ENCODE measurements around the gene DPP10. TPM values are rescaled to one million over a fixed set of nuclear protein-coding genes. Genes with fewer than 3 reads are reported as not detected.

DPP10 gene
- total and polyA plus RNA-seq, 2 of the 13 experiments (the other 11 are each of a cell fraction or from before 2014, with no cell fraction given), result 0.95 to 1.7 TPM

DNA sequence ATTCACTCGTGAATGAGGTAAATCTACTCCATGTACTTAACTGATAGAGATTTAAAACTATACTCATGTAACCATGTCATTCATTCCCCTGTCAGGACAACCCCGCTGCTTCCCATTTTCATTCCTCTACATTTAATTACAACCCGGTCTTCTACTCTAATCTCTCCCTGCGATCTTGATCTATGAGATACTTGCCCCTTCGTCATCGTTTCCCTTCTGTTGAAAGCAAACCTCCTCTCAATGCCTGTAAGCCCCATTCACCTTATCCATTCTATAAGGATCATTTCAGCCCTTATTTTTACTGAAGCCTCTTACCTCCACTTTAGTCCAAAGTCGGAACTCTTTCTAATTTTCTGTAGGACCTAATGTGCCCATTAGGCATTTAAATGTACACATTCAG is 492.6 kb downstream of the DPP10 start:
- in situ Hi-C loops (cut with HindIII; ENCODE audit: extremely low pct_ligation_motif_present, low pct_unique_long_range_greater_than_20kb) (no loop called here), intact Hi-C loops (cut with micrococcal nuclease; ENCODE audit: unreplicated experiment) (no loop called here)
- Histone ChIP-seq H3K36me3 (replicated peaks in 1 of 2; ENCODE audit: control insufficient read depth in 1 of 2, insufficient read depth in 2 of 2, low read length in 2 of 2) (no peaks in the 10 kb centered on the region), H3K4me3 (replicated peaks in 1 of 3; ENCODE audit: insufficient read depth in 1 of 3, low read depth in 2 of 3, low read length in 3 of 3) (no peak overlapping the region), H3K9me3 (ENCODE audit: low read length) (peaks cover 7% of the 10 kb centered on the region; the same call in 1 of the 2 replicates), H3K4me2 (ENCODE audit: low read depth, low read length) (no peak overlapping the region), H3K27me3 (ENCODE audit: control insufficient read depth in 1 of 2, insufficient read depth in 2 of 2, low read length in 2 of 2) (no peaks in the 10 kb centered on the region; a peak in 1 of 5 replicates), H2AFZ (ENCODE audit: low read length) (no peak overlapping the region), H3K9ac (ENCODE audit: insufficient read depth, low read depth, low read length) (no peak overlapping the region), H3K27ac (ENCODE audit: extremely low read length, insufficient read depth, low read length) (no peak overlapping the region), H3K79me2 (ENCODE audit: insufficient read depth, low read length) (no peaks in the 10 kb centered on the region), H3K4me1 (ENCODE audit: insufficient read depth, low read length) (no peaks in the 10 kb centered on the region), H4K20me1 (ENCODE audit: insufficient read depth, low read length) (no peaks in the 10 kb centered on the region)
- POLR2A ChIA-PET, result no interaction called here
- TF ChIP-seq ZNF614 (CRISPR knock-in tag; IDR thresholded peaks at IDR 0.05; ENCODE audit: borderline replicate concordance), result no peak
- no peak for TF ChIP-seq ZNF761 (CRISPR knock-in tag; conservative IDR thresholded peaks at IDR 0.05)
- TF ChIP-seq ATF7 (IDR thresholded peaks at IDR 0.05), result 0 out of 2 replicates have a peak, but pooled peaks have one; percentile 0
- TF ChIP-seq ATF7 (CRISPR knock-in tag; IDR thresholded peaks at IDR 0.05), result no peak
- no peak for TF ChIP-seq TEAD3 (CRISPR knock-in tag; optimal IDR thresholded peaks at IDR 0.05; ENCODE audit: borderline replicate concordance)
- no TSS peak for BruUV-seq (replicated peaks)
- 28% methylated on average over 7 of the region's 7 CpGs for WGBS (ENCODE audit: low lambda C conversion rate)
- DNase-seq (ENCODE audit: low spot score) (no peak), FAIRE-seq (no peak), ATAC-seq (no peak)
- CTCF ChIA-PET (ENCODE audit: low intra/inter-chr PET ratio, low total read pairs), result no interaction called here

DNA sequence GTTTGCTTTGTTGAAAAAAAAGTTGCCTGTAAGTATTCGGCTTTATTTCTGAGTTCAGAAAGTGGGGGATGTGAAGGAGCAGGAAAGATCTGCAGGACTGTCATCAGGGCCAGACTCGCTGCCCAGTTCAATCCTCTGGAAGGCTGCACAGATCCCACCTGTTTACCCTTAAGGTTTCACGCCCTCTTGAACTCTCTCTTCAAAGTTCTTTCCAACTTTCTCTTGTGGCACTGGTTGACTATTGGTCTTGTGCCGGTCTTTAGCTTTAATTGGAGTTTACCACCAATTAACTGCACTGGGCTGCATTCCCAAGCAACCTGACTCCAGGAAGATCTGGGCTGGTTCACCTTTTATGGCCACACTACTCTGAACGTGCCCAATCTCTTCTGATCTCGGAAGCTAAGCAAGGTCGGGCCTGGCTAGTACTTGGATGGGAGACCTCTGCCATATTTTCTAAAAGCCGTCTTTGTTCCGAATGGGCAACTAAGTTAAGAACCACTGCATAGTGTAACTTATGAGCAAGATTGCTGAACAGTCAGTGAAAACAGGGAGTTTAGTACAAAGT is 495.0 kb downstream of the DPP10 start:
- no peak for FAIRE-seq

More for the DNA sequence above, 495.0 kb downstream of the DPP10 start:
- H3K4me2 ChIP-seq (ENCODE audit: low read depth, low read length), result no peak overlapping the region
- intact Hi-C loops (cut with micrococcal nuclease; ENCODE audit: unreplicated experiment) (no loop called here), in situ Hi-C loops (cut with HindIII; ENCODE audit: extremely low pct_ligation_motif_present, low pct_unique_long_range_greater_than_20kb) (no loop called here)
- no peaks in the 10 kb centered on the region for H3K36me3 ChIP-seq (replicated peaks in 1 of 2; ENCODE audit: control insufficient read depth in 1 of 2, insufficient read depth in 2 of 2, low read length in 2 of 2)
- 7% methylated on average over 9 of the region's 9 CpGs for WGBS (ENCODE audit: low lambda C conversion rate)
- H3K4me3 ChIP-seq (replicated peaks in 1 of 3; ENCODE audit: insufficient read depth in 1 of 3, low read depth in 2 of 3, low read length in 3 of 3), result no peak overlapping the region
- CTCF ChIA-PET (ENCODE audit: low intra/inter-chr PET ratio, low total read pairs), result no interaction called here
- H3K27me3 ChIP-seq (ENCODE audit: control insufficient read depth in 1 of 2, insufficient read depth in 2 of 2, low read length in 2 of 2), result no peaks in the 10 kb centered on the region; a peak in 1 of 5 replicates
- no TSS peak for BruUV-seq (replicated peaks)
- ATAC-seq, result no peak
- no peak overlapping the region for H2AFZ ChIP-seq (ENCODE audit: low read length)
- H3K4me1 ChIP-seq (ENCODE audit: insufficient read depth, low read length), result no peaks in the 10 kb centered on the region
- TF ChIP-seq, protein P1, sequence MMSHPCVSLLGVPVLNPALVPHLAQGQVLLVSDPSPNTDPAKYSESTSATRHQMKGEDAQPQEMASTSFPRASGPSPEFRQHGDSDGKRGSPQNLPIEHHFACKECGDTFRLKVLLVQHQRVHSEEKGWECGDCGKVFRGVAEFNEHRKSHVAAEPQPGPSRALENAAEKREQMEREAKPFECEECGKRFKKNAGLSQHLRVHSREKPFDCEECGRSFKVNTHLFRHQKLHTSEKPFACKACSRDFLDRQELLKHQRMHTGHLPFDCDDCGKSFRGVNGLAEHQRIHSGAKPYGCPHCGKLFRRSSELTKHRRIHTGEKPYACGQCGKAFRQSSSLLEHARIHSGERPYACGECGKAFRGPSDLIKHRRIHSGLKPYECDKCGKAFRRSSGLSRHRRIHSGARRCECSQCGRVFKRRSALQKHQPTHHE (CRISPR knock-in tag; IDR thresholded peaks at IDR 0.05; ENCODE audit: borderline replicate concordance), result no peak
- TF ChIP-seq HMGA1 (CRISPR knock-in tag; conservative IDR thresholded peaks at IDR 0.05) (no peak), GTF3A (CRISPR knock-in tag; conservative IDR thresholded peaks at IDR 0.05) (peak; percentile 100), ZNF3 (CRISPR knock-in tag; IDR thresholded peaks at IDR 0.05) (no peak)
- no peaks in the 10 kb centered on the region for H3K9me3 ChIP-seq (ENCODE audit: low read length)
- H3K79me2 ChIP-seq (ENCODE audit: insufficient read depth, low read length), result no peaks in the 10 kb centered on the region
- POLR2A ChIA-PET, result no interaction called here
- no peak overlapping the region for H3K9ac ChIP-seq (ENCODE audit: insufficient read depth, low read depth, low read length)
- H4K20me1 ChIP-seq (ENCODE audit: insufficient read depth, low read length), result no peaks in the 10 kb centered on the region
- no peak overlapping the region for H3K27ac ChIP-seq (ENCODE audit: extremely low read length, insufficient read depth, low read length)
- DNase-seq (ENCODE audit: low spot score), result no peak

Data from HepG2 (cell line).